GM12891 (cell line): Measurements from ENCODE around the gene DDO.

Experiments used
- DNase-seq: peaks from one replicate; pipeline ENCODE4 v3.0.0; 2011; ENCODE audit warnings: low spot score; ENCODE audit not compliant: insufficient read length
- FAIRE-seq: peaks from 2 replicates; lab custom pipeline; 2011; peaks lifted over from hg19 to GRCh38; lab: Jason Lieb, UNC
- PAX5 ChIP-seq: IDR thresholded peaks from 2 replicates; pipeline ENCODE4 v1.6.1; 2011; ENCODE audit warnings: low read length, moderate library complexity, mild to moderate bottlenecking; ENCODE audit not compliant: insufficient read depth, severe bottlenecking
- POLR2A ChIP-seq: IDR thresholded peaks from 2 replicates; pipeline ENCODE4 v1.6.1; 2011; ENCODE audit warnings: low read depth, low read length, control low read depth
- POLR2AphosphoS5 ChIP-seq: IDR thresholded peaks from 2 replicates; pipeline ENCODE4 v1.6.1; 2011; ENCODE audit warnings: low read depth, low read length, control low read depth
- POU2F2 ChIP-seq: IDR thresholded peaks from 2 replicates; pipeline ENCODE4 v1.6.1; 2011; ENCODE audit warnings: low read depth, mild to moderate bottlenecking, control low read depth, low read length, moderate library complexity
- SPI1 ChIP-seq: IDR thresholded peaks from 2 replicates; pipeline ENCODE4 v1.6.1; 2011; ENCODE audit warnings: low read depth, low read length, control low read depth
- TAF1 ChIP-seq: IDR thresholded peaks from 2 replicates; pipeline ENCODE4 v1.6.1; 2011; ENCODE audit warnings: low read depth, low read length, control low read depth

Gene DDO

DNA sequence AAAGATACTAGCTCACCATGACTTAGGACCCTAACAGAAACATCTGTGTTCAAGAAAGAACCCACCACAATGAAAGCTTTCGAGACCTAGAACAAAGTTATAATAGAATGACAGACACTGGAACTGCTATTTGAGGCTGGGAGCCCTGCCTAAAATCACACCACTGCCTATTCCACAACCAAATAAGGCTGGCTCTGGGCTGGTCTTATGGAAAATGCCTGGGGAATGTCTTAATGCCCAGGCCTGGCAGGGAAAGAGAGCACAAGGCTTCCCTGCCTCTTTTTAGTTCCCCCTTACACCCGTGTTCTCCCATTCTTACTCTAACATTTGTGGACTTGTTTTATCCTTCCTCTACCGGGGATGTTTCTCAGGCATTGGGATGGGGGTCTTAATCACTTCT is 51.6 kb downstream of the DDO start:
- no peak for TF ChIP-seq TAF1
- no peak for TF ChIP-seq PAX5
- TF ChIP-seq POLR2AphosphoS5, result no peak
- no peak for TF ChIP-seq SPI1
- no peak for TF ChIP-seq POU2F2
- TF ChIP-seq POLR2A, result no peak
- DNase-seq, result no peak
- no peak for FAIRE-seq

DNA sequence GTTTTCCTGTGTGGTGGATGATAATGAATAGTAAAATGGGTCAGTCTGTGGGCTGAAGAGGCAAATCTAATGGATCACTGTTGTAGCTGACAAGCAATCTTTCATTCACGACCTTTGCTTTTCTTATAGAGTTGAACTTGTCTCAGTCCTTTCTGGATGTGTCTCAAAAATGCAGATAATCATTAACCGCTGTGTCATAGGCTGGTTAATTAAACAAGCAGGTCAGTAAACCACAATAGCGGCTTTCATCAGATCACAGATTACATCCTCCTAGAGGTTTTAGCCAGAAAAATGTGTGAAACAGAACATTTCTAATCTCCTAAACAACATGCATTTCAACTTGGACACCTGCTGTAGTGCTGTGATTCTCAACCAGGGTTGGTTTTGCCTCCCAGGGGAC is 54.7 kb downstream of the DDO start:
- no peak for FAIRE-seq
- no peak for DNase-seq
- TF ChIP-seq TAF1, result no peak
- TF ChIP-seq POLR2AphosphoS5, result no peak
- no peak for TF ChIP-seq SPI1
- TF ChIP-seq PAX5, result no peak
- TF ChIP-seq POU2F2, result no peak
- TF ChIP-seq POLR2A, result no peak

DNA sequence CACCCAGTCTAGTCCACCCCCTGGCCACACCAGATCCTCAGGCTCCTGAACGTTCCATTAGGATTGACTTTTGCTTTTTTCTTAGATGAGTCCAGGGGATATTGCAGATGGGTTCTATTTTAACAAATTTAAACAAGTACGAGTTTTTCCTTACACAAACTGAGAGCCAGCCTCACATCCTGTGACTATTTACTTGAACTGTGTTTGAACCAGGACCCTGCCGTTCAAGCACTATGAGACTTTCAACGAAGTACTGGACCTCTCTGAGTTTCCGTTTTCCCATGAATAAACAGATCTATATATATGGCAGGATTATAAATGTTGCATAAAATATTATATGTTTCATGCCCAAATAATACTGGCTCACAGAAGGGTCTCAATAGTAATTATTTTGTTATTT is 55.8 kb downstream of the DDO start:
- FAIRE-seq, result no peak
- DNase-seq, result no peak
- TF ChIP-seq TAF1 (no peak), POLR2AphosphoS5 (no peak), POU2F2 (no peak), POLR2A (no peak), PAX5 (no peak), SPI1 (no peak)

DNA sequence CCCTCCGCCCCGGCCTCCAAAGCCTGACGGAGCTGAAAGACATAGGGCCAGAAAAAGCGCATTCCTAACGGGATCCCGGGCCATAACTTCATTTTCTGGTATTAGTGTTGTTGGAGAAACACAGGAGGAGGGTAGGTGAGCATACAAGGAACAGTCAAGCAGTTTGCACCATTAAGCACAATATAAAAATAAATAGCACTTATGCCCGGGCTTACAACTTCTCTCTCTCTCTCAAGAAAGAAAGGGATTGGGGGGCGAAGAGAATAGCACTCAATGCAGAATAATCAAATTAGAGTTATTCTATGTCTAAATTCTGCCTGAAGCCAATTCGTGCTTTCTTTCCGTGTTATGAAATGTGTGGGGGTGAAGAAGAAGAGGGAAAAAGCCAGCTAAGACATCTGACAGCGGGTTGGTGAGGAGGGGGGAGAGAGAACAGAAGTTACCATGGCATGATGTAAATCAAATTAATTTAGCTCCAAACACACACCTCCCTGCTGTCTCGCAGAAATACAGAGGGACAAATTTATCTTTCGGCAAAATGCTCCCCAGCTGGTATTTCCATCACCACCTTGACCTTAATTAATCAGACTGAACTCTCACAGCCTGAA is 56.7 kb downstream of the DDO start:
- TF ChIP-seq POU2F2 (no peak), POLR2A (no peak), POLR2AphosphoS5 (no peak), TAF1 (no peak), SPI1 (no peak), PAX5 (no peak)
- FAIRE-seq (no peak), DNase-seq (no peak)

DNA sequence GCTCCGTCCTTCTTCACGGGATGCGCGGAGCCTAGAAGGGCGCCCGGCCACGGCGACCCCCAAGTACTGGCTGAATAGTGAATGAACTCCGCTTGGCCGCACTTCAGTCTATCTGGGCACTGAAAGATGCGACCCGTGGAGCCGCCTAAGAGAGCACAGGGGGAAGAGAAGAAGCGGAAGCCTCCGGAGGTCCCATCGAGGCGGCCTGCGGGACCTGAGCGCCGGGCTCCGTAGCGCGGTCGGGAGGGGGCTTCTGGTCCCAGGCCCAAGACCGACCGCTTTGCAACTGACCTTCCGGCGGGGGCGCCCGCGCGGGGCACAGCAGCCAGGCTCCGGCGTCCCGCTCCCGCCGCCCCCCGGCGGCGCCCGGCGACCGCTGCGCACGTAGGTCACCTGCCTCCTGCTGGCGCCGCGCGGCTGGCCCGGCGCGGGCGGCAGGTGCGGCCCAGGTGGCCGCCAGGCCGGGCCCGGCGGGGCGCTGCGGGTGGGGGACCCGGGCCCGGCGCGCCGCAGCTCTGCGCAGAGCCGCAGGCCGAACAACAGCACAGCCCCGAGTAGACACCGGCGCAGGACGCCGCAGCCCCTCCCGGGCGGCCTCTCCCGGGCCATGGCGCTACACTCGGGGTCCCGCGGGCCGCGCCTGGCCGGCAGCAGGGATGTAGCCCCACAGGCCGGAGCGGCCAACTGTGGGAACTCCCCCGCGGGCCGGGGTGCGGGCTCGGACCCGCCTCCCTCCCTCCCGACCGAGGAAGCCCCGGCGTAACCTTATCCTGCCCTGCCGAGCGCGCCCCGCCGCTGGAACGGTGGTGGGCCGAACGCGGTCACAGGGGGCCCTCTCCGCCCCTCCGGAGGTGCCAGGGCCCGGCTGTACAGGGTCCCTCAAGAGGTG is 57.5 kb downstream of the DDO start, which contains the start of gene METTL24:
METTL24 (minus strand) TSS at position 686 of the 889 bp plus-strand sequence; CDS start at position 609, 77 bp downstream.
- peak; percentile 15 for DNase-seq
- no peak for FAIRE-seq
- TF ChIP-seq TAF1 (no peak), POLR2A (no peak), PAX5 (no peak), POLR2AphosphoS5 (no peak), SPI1 (no peak), POU2F2 (no peak)

DNA sequence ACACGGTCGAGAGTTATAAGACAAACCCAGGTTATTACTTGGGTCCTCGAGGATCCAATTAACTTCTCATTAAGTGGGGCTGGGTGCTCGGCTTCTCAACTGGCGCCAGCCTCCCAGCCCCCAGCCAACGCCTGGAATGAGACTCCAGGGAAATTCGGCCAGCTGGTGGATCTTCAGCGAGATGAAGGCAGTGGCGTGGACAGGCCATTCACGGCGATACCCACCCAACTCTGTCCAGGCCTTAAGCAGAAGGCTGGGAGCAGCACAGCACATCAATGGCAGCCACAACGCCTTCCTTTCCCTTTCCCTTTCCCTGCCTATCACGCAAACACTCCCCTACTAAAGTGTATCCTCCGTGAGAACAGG is 58.1 kb downstream of the DDO start:
- FAIRE-seq, result no peak
- TF ChIP-seq POLR2AphosphoS5 (no peak), PAX5 (no peak), POLR2A (no peak), POU2F2 (no peak)
- DNase-seq, result no peak

DNA sequence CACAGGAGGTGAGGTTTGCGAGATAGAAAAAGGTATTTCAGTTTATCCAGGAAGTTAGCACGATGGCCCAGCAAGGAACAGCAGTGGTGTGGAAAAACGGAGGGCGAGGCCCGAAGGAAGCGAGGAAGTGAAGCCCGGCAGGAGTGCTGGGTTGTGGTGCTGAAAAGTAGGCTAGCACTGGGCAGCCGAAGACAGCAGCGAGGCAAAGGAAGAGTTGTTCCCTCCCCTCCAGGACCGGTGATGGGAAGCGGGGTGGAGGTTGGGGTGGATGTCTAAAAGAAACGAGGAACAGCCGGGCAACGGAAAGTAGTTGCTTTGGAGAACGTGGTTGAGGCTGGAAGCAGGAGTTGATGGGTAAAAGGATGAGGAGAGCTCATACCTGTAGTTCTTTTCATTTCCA is 58.6 kb downstream of the DDO start:
- FAIRE-seq (no peak), DNase-seq (no peak)
- no peak for TF ChIP-seq POLR2AphosphoS5
- TF ChIP-seq TAF1, result no peak
- no peak for TF ChIP-seq POU2F2
- no peak for TF ChIP-seq PAX5
- TF ChIP-seq SPI1, result no peak
- no peak for TF ChIP-seq POLR2A

DNA sequence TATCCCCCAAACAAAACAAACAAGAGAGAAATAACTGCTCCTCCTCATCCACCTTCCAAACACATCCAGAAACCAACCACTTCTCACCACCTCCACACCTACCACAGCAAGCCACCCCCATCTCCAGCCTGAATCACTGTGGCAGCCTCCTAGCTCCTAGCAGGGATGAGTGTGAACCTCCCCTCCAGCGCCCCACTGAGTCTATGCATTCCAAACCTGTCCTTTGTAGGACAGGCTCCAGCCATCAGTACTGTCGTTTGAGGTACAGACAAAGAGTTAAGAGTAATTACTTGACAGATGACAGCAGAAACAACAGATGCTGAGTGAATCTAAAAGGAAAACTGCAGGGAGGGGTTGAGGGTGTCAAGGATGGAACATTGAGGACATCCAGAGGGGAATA is 59.6 kb downstream of the DDO start:
- no peak for DNase-seq
- TF ChIP-seq POLR2A, result no peak
- TF ChIP-seq POU2F2, result no peak
- no peak for TF ChIP-seq SPI1
- TF ChIP-seq POLR2AphosphoS5, result no peak
- no peak for FAIRE-seq

DNA sequence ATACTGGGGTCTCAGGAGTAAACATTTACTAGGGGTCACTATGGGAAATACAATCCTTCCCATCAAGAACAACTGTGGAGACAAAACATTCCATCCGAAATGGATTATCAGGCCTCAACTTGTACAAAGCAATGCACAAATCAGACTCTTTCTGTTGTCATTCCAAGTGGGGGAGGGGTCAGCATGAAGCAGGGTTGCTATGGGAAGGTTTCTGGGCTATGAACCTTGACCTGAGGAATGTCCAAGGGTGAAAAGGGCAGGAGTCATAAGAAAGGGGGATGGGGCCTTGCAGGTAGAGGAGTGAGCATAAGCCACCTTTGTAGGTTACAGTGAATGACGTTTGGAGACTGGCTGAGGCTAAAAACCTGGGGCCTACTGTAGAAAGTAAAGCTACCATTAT is 60.4 kb downstream of the DDO start:
- no peak for DNase-seq
- TF ChIP-seq POLR2A (no peak), POU2F2 (no peak), PAX5 (no peak), SPI1 (no peak), TAF1 (no peak), POLR2AphosphoS5 (no peak)
- FAIRE-seq, result no peak
